GM19238 (cell line): ENCODE measurements around the gene ATP13A5.

Source experiments
- DNase-seq: peaks from one replicate; pipeline ENCODE4 v3.0.0; 2011; ENCODE audit warnings: low spot score; ENCODE audit not compliant: insufficient read length

Gene ATP13A5

DNA sequence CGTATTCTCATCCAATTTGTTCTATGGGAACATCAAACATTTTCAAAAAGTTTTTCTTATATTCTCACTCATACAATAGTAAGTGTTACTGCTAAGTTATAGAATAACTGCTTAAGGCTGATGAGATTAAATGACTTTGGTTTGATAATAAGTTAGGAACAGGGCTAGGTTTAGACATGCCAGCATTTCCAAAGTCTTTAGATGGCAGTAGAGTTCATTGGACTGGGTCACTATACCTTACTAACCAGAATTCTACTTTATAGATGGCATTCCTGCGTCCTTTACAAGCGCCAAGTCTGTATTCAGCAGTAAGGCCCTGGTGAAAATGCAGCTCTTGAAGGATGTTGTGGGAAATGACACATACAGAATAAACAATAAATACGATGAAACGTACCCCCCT is 115.8 kb downstream of the ATP13A5 start:
- DNase-seq: no peak

DNA sequence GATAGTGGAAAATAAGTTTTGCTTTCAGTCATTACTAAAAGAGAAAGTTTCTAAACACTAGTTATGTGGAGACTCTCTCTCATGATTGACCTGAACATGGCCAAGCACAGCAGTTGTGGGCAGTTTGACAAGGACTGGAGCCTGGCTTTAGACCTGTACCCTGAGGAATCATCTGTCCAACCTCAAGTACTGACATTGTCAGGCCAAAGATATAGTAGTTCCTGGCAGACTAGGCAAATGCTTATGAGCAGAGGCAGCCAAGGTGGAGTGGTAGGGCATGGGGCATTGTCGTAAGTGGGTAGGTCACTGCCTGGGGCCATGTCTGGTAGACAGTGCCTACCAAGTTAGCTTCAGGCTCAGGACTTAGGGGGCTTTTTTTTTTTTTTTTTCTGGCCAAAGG is 116.6 kb downstream of the ATP13A5 start:
- no peak for DNase-seq

DNA sequence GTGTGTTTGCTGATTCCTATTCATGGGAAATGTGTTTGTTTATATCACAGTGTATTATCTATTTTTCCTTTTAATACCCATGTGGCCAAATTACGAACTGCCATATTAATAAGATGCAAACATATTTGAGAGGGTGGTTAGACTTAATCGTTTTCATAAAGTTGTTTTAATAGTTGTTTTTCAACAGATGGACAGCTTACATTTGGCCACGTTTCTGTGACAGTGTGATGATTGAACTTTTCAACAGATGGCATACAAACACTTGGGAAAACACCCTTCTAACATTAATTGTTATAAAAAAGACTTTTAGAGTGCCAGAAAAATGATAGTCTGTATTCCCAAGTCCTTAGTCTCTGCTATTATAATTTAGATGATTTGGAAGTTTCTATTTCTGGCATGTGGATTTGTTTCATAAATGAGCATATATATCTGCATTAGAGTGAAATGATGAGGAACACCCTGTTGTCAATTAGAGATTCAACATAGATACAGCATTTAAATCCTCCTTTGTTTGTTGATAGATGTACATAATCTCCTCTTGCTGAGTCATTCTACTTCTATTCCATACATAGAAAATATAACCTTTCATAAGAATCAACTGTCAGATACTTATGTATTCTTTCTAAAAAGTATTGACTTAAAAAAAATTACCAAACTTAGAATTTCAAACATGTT is 124.4 kb downstream of the ATP13A5 start:
- no peak for DNase-seq

DNA sequence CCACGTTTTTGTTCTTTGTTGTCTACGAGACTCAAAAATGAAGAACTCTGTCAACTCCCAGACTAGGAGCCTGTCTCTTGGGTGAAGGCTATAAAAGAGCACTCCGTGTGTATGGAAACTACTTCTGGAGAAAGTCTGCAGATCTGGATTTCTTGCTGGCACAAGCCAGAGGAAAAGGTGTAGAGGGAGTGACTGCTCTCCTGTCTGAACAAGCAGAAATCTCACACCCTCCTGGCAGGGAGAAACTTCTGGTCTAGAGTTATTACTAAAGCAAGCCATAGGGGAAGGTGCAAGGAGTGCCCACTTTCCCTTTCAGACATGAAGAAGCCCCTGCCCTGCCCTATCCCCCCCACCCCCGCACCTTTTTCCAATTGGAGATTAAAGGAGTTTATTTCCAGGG is 128.1 kb downstream of the ATP13A5 start:
- DNase-seq: no peak

DNA sequence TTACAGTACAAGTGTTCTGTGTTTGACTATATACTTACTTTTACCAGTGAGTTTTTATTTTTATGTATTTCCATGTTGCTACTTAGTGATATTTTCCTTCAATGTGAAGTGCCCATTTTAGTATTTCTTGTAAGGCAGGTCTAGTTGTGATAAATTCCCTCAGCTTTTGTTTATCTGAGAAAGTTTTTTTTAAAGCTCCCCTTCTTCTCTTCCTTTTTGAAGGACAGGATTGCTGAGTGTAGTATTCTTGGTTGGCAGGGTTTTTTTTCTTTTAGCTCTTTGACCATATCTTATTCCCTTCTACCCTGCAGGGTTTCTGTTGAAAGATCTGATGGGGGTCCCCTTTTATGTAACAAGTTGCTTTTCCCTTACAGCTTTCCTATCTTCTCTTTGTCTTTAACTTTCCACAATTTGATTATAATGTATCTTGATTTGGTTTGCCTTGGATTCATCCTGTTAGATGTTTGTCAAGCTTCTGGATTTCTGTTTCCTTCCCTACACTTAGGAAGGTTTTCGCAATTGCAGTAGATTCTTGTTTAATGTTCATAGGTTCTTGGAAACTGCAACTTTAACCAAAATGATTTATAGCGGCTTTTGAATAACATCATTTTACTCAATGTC is 129.6 kb downstream of the ATP13A5 start:
- no peak for DNase-seq

DNA sequence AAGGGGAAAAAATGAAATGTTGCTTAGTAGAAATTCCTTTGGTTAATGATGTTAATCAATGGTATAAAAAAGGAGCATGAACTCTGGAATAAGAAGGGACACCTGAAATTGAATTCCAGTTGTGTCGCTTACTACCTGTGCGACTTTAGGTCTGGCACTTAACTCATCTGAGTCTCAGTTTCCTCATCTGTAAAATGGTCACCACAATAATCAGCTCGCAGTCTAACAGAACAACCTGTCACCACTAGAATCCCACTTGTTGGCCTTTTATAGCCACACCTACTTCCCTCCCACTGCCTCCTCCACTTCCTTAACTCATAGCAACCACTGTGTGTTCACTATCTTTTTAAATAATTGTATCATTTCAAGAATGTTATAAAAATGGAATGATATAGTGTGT is 135.0 kb downstream of the ATP13A5 start:
- DNase-seq: no peak

DNA sequence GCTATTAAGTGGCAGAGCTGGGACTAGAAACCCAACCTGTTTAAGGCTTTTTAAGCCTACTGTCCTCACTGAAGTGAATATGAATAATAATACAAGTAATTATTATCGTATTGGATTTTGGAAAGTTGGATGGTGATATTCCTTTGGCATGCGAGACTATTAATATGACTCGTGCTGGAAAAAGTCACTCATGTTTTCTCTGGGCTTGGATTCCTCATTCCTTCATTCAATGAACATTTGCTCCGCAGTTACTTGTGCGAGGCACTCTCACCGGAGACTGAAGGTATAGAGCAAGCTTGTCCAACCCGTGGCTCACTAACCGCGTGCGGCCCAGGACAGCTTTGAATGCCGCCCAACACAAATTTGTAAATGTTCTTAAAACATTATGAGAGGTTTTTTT is 136.8 kb downstream of the ATP13A5 start:
- no peak for DNase-seq

DNA sequence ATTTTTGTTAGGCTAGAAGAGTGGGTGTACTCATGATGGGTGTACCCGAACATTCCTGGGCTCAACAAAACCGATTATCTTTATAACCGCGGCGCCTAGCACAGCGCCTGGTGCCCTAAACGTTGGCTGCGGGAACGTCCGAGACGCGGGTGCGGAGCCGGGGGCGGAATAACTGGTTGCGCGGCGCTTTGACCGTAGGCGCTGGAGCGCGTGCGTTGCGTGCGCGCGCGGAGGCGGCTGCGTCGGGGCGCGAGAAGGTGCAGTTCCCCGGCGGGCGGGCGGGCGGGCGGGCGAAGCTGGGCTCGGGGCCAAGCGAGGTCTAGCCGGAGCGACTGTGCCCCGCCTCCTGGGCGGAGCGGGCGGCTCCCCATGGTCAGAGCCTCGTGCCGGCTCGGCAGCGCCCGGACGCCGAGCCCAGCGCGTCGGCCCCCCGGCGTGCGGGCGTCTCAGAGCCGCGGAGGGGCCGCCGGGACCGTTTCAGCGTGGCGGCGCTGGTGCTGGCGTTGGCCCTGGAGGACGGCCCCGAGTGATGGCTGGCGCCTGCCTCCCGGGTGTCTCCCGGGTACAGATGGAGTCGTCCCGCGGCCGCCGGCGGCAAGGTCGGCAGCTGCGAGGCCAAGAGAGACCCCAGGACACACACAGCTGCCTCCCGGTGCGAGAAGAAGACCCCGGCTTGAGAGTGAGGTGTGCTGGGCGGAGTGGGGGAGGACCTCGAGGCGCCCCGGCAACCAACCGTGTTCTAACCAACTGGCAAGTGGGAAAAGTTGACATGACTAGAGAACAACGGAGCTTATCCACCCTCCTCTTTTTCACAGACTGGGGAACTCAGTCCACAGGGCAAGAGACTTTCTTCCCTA is 137.5 kb downstream of the ATP13A5 start, which contains the start of gene PLAAT1:
Gene PLAAT1, plus strand, starts transcription at position 373 of the 857 bp plus-strand sequence. CDS start 14,429 bp downstream, outside the sequence.
- DNase-seq: peak; percentile 37

DNA sequence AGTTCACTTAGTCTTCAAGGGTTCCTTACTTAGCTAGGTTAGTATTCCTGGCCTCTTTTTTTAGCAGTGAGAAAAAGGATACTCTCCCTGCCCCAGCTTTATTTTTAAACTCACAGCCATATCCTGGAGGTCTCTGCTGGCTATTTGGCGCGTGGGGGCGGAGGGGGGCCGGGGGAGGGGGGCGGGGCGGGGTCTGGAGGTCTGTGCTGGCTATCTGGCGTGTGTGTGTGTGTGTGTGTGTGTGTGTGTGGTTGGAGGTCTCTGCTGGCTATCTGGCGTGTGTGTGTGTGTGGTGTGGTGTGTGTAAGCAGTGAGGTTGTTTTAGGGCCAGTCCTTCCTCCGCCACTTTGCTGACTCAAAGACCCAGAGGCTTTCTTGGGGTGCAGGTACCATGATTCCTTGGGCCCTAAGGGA is 138.1 kb downstream of the ATP13A5 start:
- DNase-seq: no peak

DNA sequence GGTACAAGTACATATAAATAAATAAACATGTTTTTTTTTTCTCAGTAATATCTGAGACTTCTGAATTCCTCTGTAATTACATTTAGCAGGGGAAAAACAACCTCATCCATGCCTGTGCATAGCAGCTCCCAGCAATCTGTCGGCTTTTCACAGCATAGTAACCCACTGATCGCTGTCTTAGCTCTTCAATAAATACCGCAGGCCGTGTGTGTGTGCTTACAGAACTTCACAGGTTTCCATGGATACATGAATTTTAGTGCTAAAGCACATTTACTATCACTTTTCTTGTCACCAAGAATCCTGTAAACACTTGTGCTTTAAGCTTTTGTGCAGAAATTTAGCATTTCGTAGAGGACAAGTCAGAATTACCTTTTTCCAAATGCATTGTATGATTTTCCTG is 141.5 kb downstream of the ATP13A5 start:
- no peak for DNase-seq

DNA sequence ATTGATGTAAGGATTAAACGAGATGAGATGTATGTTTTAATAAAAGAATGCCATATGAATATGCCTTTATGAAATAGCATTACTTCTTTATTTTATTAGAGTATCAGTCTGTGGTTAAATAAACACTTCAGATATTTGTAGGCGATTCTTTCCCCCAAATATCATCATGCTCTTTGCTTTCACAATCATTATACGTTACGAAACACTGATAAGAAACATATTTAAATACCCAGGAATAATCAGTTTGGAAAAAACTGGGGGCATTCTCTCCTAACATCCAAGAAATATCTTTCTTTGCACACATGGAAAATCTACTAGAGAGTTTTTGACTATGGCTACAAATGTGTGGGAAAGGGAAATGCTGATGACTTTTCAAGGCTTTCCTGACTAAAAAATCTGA is 142.0 kb downstream of the ATP13A5 start:
- no peak for DNase-seq

DNA sequence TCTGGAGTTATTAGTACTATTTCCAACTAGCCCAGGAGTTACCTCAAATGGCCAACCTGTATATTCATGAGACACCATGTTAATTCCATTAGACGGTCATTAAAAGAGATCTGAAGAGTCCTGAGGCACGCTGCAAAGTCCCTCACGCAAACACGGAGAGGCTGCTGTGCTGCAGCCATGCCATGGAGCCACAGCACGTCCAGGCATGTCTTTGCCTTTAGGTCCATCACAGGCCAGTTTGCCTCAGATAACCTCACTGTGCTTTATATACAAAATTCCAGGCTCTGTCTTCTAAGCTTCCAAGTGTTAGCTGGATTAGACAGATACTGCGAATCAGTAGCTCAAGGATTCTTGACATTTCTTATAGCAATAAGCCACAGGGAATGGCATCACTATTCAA is 147.4 kb downstream of the ATP13A5 start:
- no peak for DNase-seq

DNA sequence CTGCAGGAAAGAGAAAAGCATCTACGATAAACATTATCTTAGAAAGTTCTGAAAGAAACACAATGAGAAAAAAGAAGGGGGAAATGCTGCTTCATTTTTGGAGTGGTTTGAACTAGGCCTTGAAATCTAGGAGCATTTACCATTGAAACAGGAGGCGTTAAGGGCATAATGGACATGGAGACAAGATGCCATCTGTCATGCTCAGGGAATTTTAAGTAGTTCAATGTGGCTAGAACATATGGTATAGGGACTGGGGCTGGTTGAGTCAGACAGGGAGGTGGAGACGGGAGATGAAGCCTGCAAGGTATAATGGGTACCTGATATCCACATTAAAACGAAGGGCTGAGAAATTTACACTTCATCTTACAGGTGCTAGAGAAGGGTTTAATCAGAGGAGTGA is 147.9 kb downstream of the ATP13A5 start:
- no peak for DNase-seq

DNA sequence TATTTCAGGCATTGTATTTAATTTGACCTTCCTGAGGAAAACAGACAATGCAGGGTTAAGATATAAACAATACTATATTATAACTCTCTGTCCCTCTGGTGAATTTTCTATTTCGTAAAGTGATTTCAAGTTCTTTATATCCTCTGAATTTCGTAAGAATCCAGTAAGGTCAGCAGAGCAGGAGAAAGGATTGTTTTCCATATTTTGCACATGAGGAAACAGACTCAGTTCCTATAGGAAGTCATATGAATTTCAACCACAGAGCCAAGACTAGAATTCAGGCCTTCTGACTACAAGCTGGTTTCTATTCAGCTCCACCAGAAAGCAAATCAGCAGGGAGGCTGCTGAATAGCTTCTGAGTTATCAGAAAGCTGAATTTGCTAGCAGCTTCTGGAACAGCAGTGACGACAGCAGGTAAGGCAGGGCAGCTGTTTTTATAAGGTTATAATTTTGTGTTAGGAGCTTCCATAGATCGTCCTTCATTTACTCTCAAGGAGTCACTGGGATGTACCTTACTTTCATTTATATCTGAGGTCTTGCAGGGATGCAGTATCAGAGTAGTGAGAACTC is 148.6 kb downstream of the ATP13A5 start:
- DNase-seq: no peak

DNA sequence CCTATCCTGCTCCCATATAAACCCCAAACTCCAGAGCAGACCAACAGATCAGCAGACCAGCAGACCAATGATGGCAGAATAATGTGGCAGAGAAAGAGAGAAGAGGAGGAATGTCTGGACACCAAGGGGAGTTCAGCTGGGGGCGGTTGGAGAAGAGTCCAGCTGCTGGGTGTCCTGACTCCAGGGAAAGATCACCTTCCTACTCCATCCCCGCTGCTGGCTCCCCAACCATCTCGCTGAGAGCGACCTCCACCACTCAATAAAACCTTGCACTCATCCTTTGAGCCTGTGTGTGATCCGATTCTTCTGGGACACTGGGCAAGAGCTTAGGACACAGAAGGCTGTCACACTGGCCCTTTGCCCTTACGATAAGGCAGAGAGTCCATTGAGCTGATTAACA is 150.3 kb downstream of the ATP13A5 start:
- DNase-seq: no peak

DNA sequence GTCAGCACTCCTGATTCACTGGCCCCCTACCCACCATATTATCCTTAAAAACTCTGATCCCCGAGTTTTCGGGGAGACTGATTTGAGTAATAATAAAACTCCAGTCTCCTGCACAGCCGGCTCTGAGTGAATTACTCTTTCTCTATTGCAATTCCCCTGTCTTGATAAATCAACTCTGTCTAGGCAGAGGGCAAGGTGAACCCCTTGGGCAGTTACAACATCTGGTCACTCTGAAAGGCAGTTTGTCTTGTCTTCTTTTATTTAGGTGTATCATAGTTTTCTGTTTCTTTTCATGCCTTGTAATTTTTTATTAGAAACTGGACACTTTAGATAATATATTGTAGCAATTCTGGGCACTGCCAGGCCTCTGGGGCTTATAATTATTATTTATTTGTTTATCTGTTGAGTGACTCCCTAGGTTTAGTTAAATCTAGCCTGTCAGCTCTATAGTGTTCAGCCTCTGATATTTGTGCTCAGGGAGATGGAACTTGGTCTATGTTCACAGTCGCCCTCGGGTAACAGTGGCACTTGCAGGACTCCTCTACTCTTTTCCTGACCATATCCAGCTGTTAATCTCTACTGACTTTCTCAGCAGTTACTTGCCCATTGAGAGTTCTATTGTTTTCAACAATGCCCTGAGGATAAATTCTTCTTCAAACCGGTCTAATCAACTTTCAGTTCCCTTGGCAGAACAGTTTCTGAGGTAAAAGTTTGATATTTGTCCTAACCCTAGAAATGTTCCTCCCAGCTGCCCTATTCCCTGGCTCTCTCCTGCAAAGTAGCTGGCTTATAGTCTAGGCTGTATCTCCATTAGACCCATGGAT is 153.0 kb downstream of the ATP13A5 start:
- no peak for DNase-seq
